Right forelimb (tissue), 1 donor: ENCODE measurements around the gene IGF1R.

ENCODE experiments used
- DNase-seq: peaks from one replicate; pipeline ENCODE4 v3.0.0-alpha.2; 2018

The IGF1R gene

GRCh38 chr15:98647774-98648653 lies at the start of gene IGF1R:
Gene IGF1R (plus strand): TSS chr15:98648539. CDS start chr15:98649582, 1,043 bp downstream.
- DNase-seq: peak; percentile 96

DNA sequence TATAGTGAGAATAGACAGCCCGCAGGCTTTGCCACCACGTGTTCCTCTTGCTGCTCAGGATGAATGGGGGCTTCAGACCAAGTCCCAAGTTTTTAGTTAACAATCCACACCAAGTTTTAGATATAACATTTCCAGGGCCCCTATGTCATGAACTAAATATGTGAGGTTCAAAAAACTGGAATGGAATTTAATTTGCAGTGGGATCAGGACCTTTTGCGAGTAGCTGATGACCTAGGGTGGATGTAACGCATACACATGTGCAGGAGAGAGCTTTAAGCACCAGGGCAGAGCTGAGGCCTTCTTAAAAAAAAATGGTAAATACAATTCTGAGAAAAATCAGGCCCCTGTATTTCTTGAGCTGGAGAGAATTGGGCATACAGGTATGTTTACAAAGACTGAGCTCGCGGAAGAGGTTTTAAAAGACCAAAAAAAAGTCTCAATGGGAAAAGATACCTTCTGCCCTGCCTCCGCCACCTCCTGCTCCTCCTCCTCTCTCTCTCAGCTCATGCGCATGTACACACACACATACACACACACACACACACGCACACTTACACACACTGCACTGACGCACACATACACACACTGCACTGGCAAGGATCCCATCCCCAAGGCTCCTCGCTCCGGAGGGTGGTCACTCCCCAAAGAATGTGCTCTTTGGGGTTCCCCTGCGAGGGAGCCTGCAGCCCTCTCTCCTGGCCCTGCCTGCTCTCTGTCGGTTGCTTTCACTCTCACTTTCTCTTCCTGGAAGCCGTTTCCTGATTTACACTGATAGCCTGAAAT lies 48.2 kb upstream of the IGF1R start:
- DNase-seq: peak; percentile 82

- no peak for DNase-seq
These were observed 43.4 kb upstream of the IGF1R start for GRCh38 chr15:98604983-98605382.

DNA sequence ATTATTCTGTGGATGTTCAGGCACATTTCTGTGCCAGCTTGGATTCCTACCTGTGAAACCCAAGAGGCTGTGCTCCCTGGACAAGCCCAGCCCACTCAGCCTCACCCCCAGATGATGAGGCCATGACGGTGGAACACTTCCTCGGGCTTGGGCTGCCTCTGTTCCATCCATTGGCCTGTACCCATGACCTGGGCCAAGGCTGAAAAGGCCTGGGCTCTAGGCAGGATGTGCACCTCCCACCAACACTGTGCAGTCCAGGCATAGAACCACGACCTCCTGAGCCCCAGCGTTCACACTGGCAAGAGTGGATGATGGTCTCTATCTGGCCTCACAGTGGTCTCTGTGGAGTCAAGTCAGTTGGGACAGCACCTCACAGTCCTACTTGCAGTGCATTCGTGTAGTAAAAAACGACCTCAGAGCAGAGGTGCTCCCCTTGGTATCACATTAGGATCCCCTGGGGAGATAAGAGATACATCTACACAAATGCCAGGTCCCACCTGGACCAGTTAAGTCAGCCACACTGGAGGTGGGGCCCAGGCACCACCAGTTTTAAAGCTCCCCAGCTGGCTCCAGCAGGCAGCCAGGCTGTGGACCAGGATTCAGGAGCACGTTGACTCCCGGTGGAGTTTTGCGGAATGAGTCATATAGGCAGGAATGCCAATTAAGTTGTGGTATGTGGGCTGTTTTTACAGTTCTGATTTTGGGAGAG lies 39.0 kb upstream of the IGF1R start:
- DNase-seq: no peak

DNA sequence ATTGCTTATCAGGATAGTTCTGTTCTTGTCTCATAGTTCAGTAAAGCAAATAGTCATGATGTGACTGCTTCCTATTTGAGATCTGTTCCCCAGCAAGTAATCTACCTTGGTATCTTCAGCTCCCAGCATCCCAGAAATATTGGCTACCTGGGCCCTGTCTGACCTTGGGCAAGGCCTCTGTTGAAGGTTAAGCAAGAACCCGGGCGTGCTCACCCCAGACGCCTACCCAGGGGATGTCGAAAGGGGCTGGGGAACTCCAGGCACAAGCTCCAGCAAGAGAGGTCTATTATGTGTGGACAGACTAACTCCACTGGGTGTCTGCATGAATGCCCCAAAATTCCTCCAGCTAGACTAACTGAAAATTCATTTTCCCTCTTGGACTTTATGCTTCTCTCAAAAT lies 37.3 kb upstream of the IGF1R start:
- no peak for DNase-seq

- no peak for DNase-seq
These were observed 36.5 kb upstream of the IGF1R start for GRCh38 chr15:98611808-98612207.

GRCh38 chr15:98612490-98613110 lies 35.7 kb upstream of the IGF1R start:
- peak; percentile 5 for DNase-seq

- no peak for DNase-seq
These were observed 33.7 kb upstream of the IGF1R start for GRCh38 chr15:98614681-98615080.

DNA sequence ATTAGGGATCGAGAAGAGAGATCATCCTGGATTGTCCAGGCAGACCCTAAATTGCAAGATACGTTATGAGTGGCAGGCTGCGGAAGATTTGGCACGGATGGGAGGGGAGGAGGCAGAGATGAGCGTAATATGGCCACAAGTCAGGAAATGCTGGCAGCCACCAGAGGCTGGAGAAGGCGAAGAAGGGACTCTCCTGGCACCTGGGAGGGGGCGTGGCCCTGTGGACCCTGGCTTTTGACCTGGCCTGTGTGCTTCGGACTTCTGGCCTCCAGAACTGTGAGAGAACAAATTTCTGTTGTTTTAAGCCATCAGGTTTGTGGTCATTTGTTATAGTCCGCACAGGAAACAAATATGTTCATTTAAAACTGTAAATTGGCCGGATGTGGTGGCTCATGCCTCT lies 31.9 kb upstream of the IGF1R start:
- DNase-seq: no peak

DNA sequence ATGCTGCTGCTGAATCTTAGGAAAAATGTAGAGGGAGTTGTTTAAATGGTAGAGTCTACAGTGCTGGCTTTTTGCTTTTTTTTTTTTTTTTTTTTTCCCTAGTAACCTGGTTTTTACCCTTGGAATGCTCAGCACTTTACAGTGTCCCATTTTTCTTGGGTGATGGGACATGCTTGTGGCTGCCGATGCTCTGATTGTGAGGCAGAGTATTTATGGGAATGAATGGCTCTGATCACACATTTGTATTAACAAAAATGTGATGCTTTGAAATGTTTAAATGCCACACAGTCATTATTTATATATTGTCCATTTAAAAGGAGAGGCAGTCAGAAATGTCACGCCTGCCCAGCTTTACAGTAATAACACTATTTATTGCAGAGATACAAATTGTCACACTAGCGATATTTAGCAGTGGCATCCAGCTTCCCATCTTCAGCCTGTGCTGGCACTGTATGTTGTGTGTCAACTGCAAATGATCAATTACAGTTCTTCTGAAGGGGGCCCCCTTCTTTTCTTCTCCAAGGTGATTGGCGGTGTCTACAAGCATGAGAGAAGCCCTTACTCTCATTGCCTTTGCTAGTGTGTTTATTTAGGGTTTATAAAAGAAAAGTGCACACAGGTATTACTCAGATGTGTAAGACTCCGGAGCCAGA lies 30.9 kb upstream of the IGF1R start:
- DNase-seq: no peak

- DNase-seq: peak; percentile 6
These were observed 29.8 kb upstream of the IGF1R start for GRCh38 chr15:98618576-98618975.

- DNase-seq: peak; percentile 40
These were observed 28.3 kb upstream of the IGF1R start for GRCh38 chr15:98620020-98620419.

- DNase-seq: no peak
These were observed 27.3 kb upstream of the IGF1R start for GRCh38 chr15:98621021-98621420.

GRCh38 chr15:98625614-98626013 lies 22.7 kb upstream of the IGF1R start:
- no peak for DNase-seq

- no peak for DNase-seq
These were observed 22.2 kb upstream of the IGF1R start for GRCh38 chr15:98626153-98626552.

DNA sequence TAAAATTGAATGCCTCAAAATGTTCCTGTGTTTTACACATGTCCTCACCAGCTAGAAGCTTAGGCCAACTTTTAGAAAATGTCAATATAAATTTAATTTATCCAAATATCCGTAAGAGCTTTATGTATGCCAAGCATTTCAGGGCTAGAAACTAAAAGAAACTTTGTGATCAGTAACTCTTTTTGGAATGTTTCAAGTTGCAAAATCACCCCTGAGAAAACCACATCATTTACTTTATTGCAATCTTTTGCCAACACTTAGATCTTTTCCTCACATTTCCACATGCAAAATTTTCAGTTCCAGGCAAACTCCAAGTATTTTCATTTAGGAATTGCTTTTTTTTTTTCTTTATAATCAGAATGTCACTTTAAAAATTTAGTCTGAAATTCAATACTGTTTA lies 20.1 kb upstream of the IGF1R start:
- DNase-seq: no peak

DNA sequence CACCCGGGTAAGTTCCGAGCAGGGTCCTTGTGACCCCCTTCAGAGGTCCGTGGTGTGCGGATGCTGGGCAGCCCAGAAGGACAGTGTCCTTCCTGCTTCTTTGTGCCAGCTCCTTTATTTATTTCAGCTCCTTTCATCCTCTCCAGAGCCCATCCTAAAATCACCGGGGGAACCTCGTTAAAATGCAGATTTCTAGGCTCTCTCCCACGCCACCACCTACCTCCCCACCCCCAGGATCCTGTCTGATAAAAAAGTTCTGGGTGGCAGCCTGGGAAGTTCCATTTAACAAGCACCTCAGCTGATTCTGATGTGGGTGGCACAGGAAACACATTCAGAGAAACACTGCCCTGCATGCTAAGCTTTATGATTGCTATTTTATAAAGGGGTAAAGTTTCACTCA lies 12.5 kb upstream of the IGF1R start:
- no peak for DNase-seq

- DNase-seq: no peak
These were observed 5.2 kb upstream of the IGF1R start for GRCh38 chr15:98643115-98643514.

DNA sequence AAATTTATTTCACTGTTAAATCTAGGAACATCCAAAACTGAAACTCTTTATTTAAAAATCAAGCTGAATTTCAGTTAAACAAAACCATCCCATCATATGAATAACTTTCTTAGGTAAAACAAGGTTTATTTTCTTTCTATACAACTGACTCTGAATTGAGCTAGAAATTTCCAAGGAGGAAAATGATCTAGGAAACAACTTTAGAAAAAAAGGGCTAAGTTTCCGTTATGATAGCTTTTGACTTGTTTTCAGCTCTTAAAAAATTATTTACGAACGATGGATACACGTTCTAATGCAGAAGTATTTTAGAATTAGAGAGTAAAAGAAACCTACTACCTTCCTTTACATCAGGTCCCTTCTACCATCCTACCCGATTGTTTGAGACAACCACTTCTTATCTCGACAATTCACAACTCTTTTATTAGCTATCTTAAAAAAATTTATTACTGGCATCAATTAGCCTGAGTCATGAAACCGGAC lies 1.8 kb upstream of the IGF1R start:
- no peak for DNase-seq

GRCh38 chr15:98647026-98647773 lies 1.1 kb upstream of the IGF1R start:
- DNase-seq: peak; percentile 91
